GM18511 (cell line): ENCODE results near the gene ZNF525.
"Not testable (repeated sequence)": the region's sequence is repeated elsewhere in the genome, so short reads cannot be mapped to it uniquely, and the experiment has no call there.

Experiments
- ATAC-seq: cut with Tn5 transposase; IDR thresholded peaks from one replicate; pipeline ENCODE4 v1.9.1; 2021; ENCODE audit warnings: mild to moderate bottlenecking, moderate library complexity; ENCODE audit not compliant: unreplicated experiment

Gene ZNF525

GRCh38 chr19:53394974-53395839 is 29.7 kb downstream of the ZNF525 start, which contains the start of gene ZNF765:
ZNF765 (plus strand) TSS chr19:53395149; CDS start chr19:53398016, 2,867 bp downstream.
- ATAC-seq, result peak; percentile 91

GRCh38 chr19:53395840-53396524 is 30.5 kb downstream of the ZNF525 start:
- ATAC-seq, result not testable (repeated sequence)

GRCh38 chr19:53396525-53396868 is 31.0 kb downstream of the ZNF525 start:
- ATAC-seq, result no peak

- not testable (repeated sequence) for ATAC-seq
Observed at GRCh38 chr19:53397918-53398317, 32.4 kb downstream of the ZNF525 start.

GRCh38 chr19:53409505-53410204 is 44.1 kb downstream of the ZNF525 start:
- no peak for ATAC-seq

GRCh38 chr19:53420520-53421315 is 55.2 kb downstream of the ZNF525 start:
- ATAC-seq, result not testable (repeated sequence)

GRCh38 chr19:53422551-53422950 is 57.0 kb downstream of the ZNF525 start:
- no peak for ATAC-seq

GRCh38 chr19:53423074-53423473 is 57.6 kb downstream of the ZNF525 start:
- not testable (repeated sequence) for ATAC-seq

- ATAC-seq, result not testable (repeated sequence)
Observed at GRCh38 chr19:53423680-53424079, 58.2 kb downstream of the ZNF525 start.

- no peak for ATAC-seq
Observed at GRCh38 chr19:53424968-53425597, 59.6 kb downstream of the ZNF525 start.

- ATAC-seq, result peak; percentile 97
Observed at GRCh38 chr19:53431399-53432087, 66.0 kb downstream of the ZNF525 start, which contains the start of gene ZNF761. ZNF761 (plus strand) TSS chr19:53431984; CDS start chr19:53447269, 15,285 bp downstream.

GRCh38 chr19:53432088-53432661 is 66.7 kb downstream of the ZNF525 start:
- peak; percentile 35 for ATAC-seq
